BJ (cell line): ENCODE measurements around the gene RRM2. TPM values are rescaled to one million over a fixed set of nuclear protein-coding genes. Genes with fewer than 3 reads are reported as not detected.
A peak's percentile ranks its signal among the peaks of the same experiment; 100 is the strongest.

Experiments used
- CTCF ChIA-PET: fragments of 350-600 bp; formaldehyde crosslinking; extraction: SDS; loops from one replicate; lab custom pipeline; 2021; ENCODE audit warnings: antibody characterized with exemption, inconsistent platforms; lab: Yijun Ruan, JAX
- POLR2A ChIA-PET: fragments of 300-600 bp; sonication (Branson Sonifier 250); formaldehyde crosslinking; extraction: SDS; loops from one replicate; lab custom pipeline; 2021; ENCODE audit warnings: antibody characterized with exemption; lab: Charles Lee
- DNase-seq: peaks from one replicate; pipeline ENCODE4 v3.0.0-alpha.2; 2011; ENCODE audit warnings: low read depth
- H3K27me3 ChIP-seq: 2 replicates; pipeline ENCODE4 v1.6.0; 2011; ENCODE audit warnings: low read length; ENCODE audit not compliant: control insufficient read depth, insufficient read depth
- H3K36me3 ChIP-seq: 2 replicates; pipeline ENCODE4 v1.5.1; 2011; ENCODE audit warnings: low read length; ENCODE audit not compliant: control insufficient read depth, insufficient read depth
- H3K4me3 ChIP-seq: 2 replicates; pipeline ENCODE4 v1.5.1; 2011; ENCODE audit warnings: low read depth, mild to moderate bottlenecking, control low read depth, low read length
- CTCF ChIP-seq: IDR thresholded peaks from 2 replicates; pipeline ENCODE4 v1.5.1; 2011; ENCODE audit warnings: low read depth, mild to moderate bottlenecking, control low read depth, inconsistent platforms, low read length, moderate library complexity; ENCODE audit not compliant: insufficient read depth
- polyA plus RNA-seq: library from polyadenylated mRNA; depleted of rRNA; stranded (reverse); fragments of >200 nt; gene quantifications from 2 replicates; pipeline ENCODE4 v1.2.3, GENCODE V29; 2011

Gene RRM2
- polyA plus RNA-seq, 1 experiment, result 23.5 TPM

GRCh38 chr2:10076988-10077527 is 45.5 kb upstream of the RRM2 start:
- ChIA-PET CTCF (interaction anchor here (0.8 to 9.2 kb wide), 5 partner anchors 8 to 358 kb away, joined by 3 to 118 read pairs (median 4); no protein-coding TSS in a partner anchor), POLR2A (no interaction called here)
- no peaks in the 10 kb centered on the region for H3K36me3 ChIP-seq
- no peak for TF ChIP-seq CTCF
- H3K4me3 ChIP-seq, result no peak overlapping the region
- no peak for DNase-seq
- H3K27me3 ChIP-seq, result peaks cover 6% of the 10 kb centered on the region; the same call in 1 of the 2 replicates

GRCh38 chr2:10078001-10078400 is 44.5 kb upstream of the RRM2 start:
- H3K27me3 ChIP-seq, result peaks cover 6% of the 10 kb centered on the region; the same call in 1 of the 2 replicates
- no peak for TF ChIP-seq CTCF
- ChIA-PET POLR2A (no interaction called here), CTCF (interaction anchor here (2.2 to 9.2 kb wide), 3 partner anchors 19 to 357 kb away, joined by 10 to 118 read pairs (median 11); no protein-coding TSS in a partner anchor)
- no peak for DNase-seq
- H3K36me3 ChIP-seq, result no peaks in the 10 kb centered on the region
- H3K4me3 ChIP-seq, result no peak overlapping the region

GRCh38 chr2:10078704-10079265 is 43.8 kb upstream of the RRM2 start:
- CTCF ChIA-PET, result interaction anchor here (0.6 to 11.7 kb wide), 6 partner anchors 9 to 357 kb away, joined by 3 to 101 read pairs (median 7); no protein-coding TSS in a partner anchor
- DNase-seq, result peak; percentile 21
- peaks cover 11% of the 10 kb centered on the region for H3K27me3 ChIP-seq

GRCh38 chr2:10079266-10079869 is 43.2 kb upstream of the RRM2 start:
- CTCF ChIA-PET, result interaction anchor here (0.6 to 11.7 kb wide), 8 partner anchors 9 to 356 kb away, joined by 3 to 101 read pairs (median 4); no protein-coding TSS in a partner anchor
- Histone ChIP-seq H3K36me3 (no peaks in the 10 kb centered on the region), H3K4me3 (peak overlapping the region; percentile 44), H3K27me3 (peaks cover 14% of the 10 kb centered on the region)
- no peak for TF ChIP-seq CTCF
- peak; percentile 27 for DNase-seq
- POLR2A ChIA-PET, result no interaction called here

More at GRCh38 chr2:10078704-10079265, 43.8 kb upstream of the RRM2 start:
- POLR2A ChIA-PET, result no interaction called here
- Histone ChIP-seq H3K36me3 (no peaks in the 10 kb centered on the region), H3K4me3 (peak overlapping the region; percentile 44)
- TF ChIP-seq CTCF, result no peak
